ENCODE measurements around the gene SHANK3. TPM values are rescaled to one million over a fixed set of nuclear protein-coding genes. Genes with fewer than 3 reads are reported as not detected.

SHANK3 gene
- total and polyA plus RNA-seq, 2 of the 4 experiments (the other 2 are of a cell fraction) = 0.18 to 1.5 TPM

DNA sequence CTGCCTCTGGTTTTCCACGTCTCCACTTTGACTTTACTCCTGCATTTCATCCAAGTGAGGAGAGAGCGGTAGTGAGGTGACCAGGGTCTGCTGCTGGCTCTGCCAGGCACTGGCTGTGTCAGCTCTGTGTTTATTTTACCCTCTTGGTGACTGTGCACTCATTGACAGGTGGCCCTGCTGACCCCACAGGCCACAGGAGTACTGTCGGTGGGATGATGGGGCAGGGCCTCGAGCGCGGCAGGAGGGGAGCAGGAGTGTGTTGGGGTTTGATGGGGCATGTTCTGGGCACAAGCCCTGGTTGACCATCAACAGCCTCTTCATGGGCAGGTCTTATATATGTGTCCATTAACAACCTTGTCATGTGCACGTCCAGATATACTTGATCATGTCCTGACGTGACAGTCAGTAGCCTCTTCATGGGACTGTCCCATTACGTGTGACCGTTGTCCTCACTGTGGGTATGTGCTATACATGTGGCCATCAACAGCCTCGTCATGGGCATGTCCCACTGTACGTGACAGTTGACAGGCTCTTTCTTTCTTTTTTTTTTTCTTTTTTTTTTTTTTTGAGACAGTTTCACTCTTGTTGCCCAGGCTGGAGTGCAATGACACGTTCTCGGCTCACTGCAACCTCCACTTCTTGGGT lies 34.0 kb downstream of the SHANK3 start:
- DNase-seq = no peak
- Histone ChIP-seq H3K27ac (ENCODE audit: insufficient read depth, low read length) (no peak overlapping the region), H4K91ac (ENCODE audit: insufficient read depth, low read depth, low read length) (no peak overlapping the region), H2BK5ac (ENCODE audit: low read depth, low read length, poor library complexity, severe bottlenecking) (no peak overlapping the region), H2AK9ac (replicated peaks; ENCODE audit: low read depth, low read length, poor library complexity) (no peak overlapping the region), H3K18ac (ENCODE audit: low read depth, low read length) (no peak overlapping the region), H3K9ac (ENCODE audit: low read depth, low read length) (no peak overlapping the region), H3K9me3 (ENCODE audit: control insufficient read depth, insufficient read depth, low read length) (no peaks in the 10 kb centered on the region), H2AFZ (replicated peaks; ENCODE audit: low read length, poor library complexity) (no peak overlapping the region), H4K8ac (ENCODE audit: low read depth in 2 of 2, low read length in 2 of 2) (no peak overlapping the region), H3K56ac (ENCODE audit: extremely low read depth, insufficient read depth, low read length) (no peak overlapping the region), H3K4me3 (ENCODE audit: insufficient read depth, low read depth, low read length) (no peak overlapping the region), H2AK5ac (ENCODE audit: low read depth, low read length) (no peak overlapping the region), H3K36me3 (ENCODE audit: control insufficient read depth, insufficient read depth, low read length) (peaks cover 2% of the 10 kb centered on the region; the same call in 1 of the 2 replicates), H3K79me1 (ENCODE audit: low read depth in 1 of 2, low read length in 2 of 2) (peaks cover 4 to 8% of the 10 kb centered on the region in 2 experiments; a peak in 2 of 4 replicates), H3K9me1 (ENCODE audit: insufficient read depth, low read length) (peaks cover 15% of the 10 kb centered on the region), H3K27me3 (ENCODE audit: control insufficient read depth, insufficient read depth, low read length) (no peaks in the 10 kb centered on the region), H3K4me1 (ENCODE audit: control insufficient read depth, insufficient read depth, low read length) (peaks cover 4% of the 10 kb centered on the region; the same call in 1 of the 2 replicates), H2BK20ac (ENCODE audit: low read depth, low read length) (no peak overlapping the region), H3K4me2 (ENCODE audit: low read depth, low read length) (no peak overlapping the region), H4K5ac (ENCODE audit: low read depth, low read length) (no peak overlapping the region), H2BK120ac (ENCODE audit: low read depth, low read length) (no peak overlapping the region), H4K20me1 (ENCODE audit: insufficient read depth, low read length) (peaks cover 9% of the 10 kb centered on the region; the same call in 1 of the 2 replicates), H3K23ac (ENCODE audit: low read depth, low read length) (no peak overlapping the region), H2BK15ac (ENCODE audit: low read depth, low read length) (no peak overlapping the region), H3K4ac (ENCODE audit: low read depth, low read length) (no peak overlapping the region), H3K14ac (replicated peaks; ENCODE audit: low read depth, low read length) (no peak overlapping the region)
- no peak for TF ChIP-seq MAFK (IDR thresholded peaks at IDR 0.05; ENCODE audit: low read depth, low read length)
- TF ChIP-seq, protein P1, sequence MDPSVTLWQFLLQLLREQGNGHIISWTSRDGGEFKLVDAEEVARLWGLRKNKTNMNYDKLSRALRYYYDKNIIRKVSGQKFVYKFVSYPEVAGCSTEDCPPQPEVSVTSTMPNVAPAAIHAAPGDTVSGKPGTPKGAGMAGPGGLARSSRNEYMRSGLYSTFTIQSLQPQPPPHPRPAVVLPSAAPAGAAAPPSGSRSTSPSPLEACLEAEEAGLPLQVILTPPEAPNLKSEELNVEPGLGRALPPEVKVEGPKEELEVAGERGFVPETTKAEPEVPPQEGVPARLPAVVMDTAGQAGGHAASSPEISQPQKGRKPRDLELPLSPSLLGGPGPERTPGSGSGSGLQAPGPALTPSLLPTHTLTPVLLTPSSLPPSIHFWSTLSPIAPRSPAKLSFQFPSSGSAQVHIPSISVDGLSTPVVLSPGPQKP (IDR thresholded peaks at IDR 0.05; ENCODE audit: borderline replicate concordance, low read depth, low read length) = no peak
- TF ChIP-seq NFE2L2 (IDR thresholded peaks at IDR 0.05; ENCODE audit: low read depth, low read length) = no peak
- TF ChIP-seq, protein P2, sequence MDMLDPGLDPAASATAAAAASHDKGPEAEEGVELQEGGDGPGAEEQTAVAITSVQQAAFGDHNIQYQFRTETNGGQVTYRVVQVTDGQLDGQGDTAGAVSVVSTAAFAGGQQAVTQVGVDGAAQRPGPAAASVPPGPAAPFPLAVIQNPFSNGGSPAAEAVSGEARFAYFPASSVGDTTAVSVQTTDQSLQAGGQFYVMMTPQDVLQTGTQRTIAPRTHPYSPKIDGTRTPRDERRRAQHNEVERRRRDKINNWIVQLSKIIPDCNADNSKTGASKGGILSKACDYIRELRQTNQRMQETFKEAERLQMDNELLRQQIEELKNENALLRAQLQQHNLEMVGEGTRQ (IDR thresholded peaks at IDR 0.05; ENCODE audit: low read depth, low read length) = no peak
- no peak for TF ChIP-seq MAZ (IDR thresholded peaks at IDR 0.05; ENCODE audit: borderline replicate concordance, low read depth, low read length)
- TF ChIP-seq SMC3 (IDR thresholded peaks at IDR 0.05; ENCODE audit: low read depth, low read length) = no peak
- no peak for TF ChIP-seq POLR2A (IDR thresholded peaks at IDR 0.05; ENCODE audit: low read depth, low read length)
- TF ChIP-seq RAD21 (IDR thresholded peaks at IDR 0.05; ENCODE audit: low read length) = no peak
- no peak for TF ChIP-seq CEBPB (IDR thresholded peaks at IDR 0.05; ENCODE audit: low read depth, low read length)
- TF ChIP-seq RCOR1 (IDR thresholded peaks at IDR 0.05; ENCODE audit: insufficient replicate concordance, low read length) = no peak
- no peak for TF ChIP-seq RFX5 (IDR thresholded peaks at IDR 0.05; ENCODE audit: low read depth, low read length)
- no peak for TF ChIP-seq FOS (IDR thresholded peaks at IDR 0.05; ENCODE audit: low read depth, low read length)
- BruUV-seq (replicated peaks) = no TSS peak
- ChIA-PET POLR2A (ENCODE audit: unreplicated experiment) (no interaction called here), CTCF (no interaction called here)
- ATAC-seq (ENCODE audit: low read depth) = no peak
- intact Hi-C loops (cut with micrococcal nuclease) (no loop called here), dilution Hi-C loops (cut with HindIII; ENCODE audit: low sequenced_read_pairs, unreplicated experiment) (no loop called here), in situ Hi-C loops (cut with MboI; ENCODE audit: low sequenced_read_pairs) (no loop called here)
- 95% methylated on average over 5 of the region's 14 CpGs; no CpG with 5 or more reads in 1 of the 2 experiments for WGBS, 2 experiments (ENCODE audit: extremely low coverage in 2 of 2, insufficient read length in 1 of 2)

Data from IMR-90 (cell line).